Astrocyte of the cerebellum (primary cell): ENCODE measurements around the gene SLCO4A1.
A peak's percentile ranks its signal among the peaks of the same experiment; 100 is the strongest.

ENCODE experiments used
- DNase-seq: peaks from one replicate; pipeline ENCODE4 v3.0.0-alpha.2; 2011; ENCODE audit warnings: low read depth
- H3K4me3 ChIP-seq: 2 replicates; pipeline ENCODE4 v1.5.1; 2011; ENCODE audit warnings: mild to moderate bottlenecking, low read depth, low read length, moderate library complexity
- CTCF ChIP-seq: IDR thresholded peaks from 2 replicates; pipeline ENCODE4 v1.5.1; 2012; ENCODE audit warnings: low read length, low read depth, moderate library complexity, mild to moderate bottlenecking; ENCODE audit errors: missing control alignments
- in situ Hi-C: cut with HindIII; loops from 2 replicates; pipeline ENCODE4 v1.10.0; 2017; ENCODE audit warnings: low sequenced_read_pairs

Gene SLCO4A1

GRCh38 chr20:62641321-62642050 is 817 bp upstream of the SLCO4A1 start:
- DNase-seq, result no peak
- in situ Hi-C loops, result no loop called here
- no peak for TF ChIP-seq CTCF
- peak overlapping the region; percentile 36 for H3K4me3 ChIP-seq

GRCh38 chr20:62642666-62643520 is 590 bp downstream of the SLCO4A1 start:
- in situ Hi-C loops, result no loop called here
- no peak for DNase-seq
- TF ChIP-seq CTCF, result no peak
- H3K4me3 ChIP-seq, result peak overlapping the region; percentile 36

GRCh38 chr20:62643521-62644043 is 1.3 kb downstream of the SLCO4A1 start:
- no peak for DNase-seq
- in situ Hi-C loops, result no loop called here
- no peak overlapping the region for H3K4me3 ChIP-seq
- TF ChIP-seq CTCF, result no peak

- no peak for DNase-seq
- no peak for TF ChIP-seq CTCF
- in situ Hi-C loops, result no loop called here
- no peak overlapping the region for H3K4me3 ChIP-seq
These were observed 1.9 kb downstream of the SLCO4A1 start for GRCh38 chr20:62644044-62644795.

- no peak for DNase-seq
- no peak overlapping the region for H3K4me3 ChIP-seq
- in situ Hi-C loops, result no loop called here
- TF ChIP-seq CTCF, result no peak
These were observed 2.6 kb downstream of the SLCO4A1 start for GRCh38 chr20:62644802-62645496.

- TF ChIP-seq CTCF, result no peak
- H3K4me3 ChIP-seq, result no peak overlapping the region
- DNase-seq, result no peak
- in situ Hi-C loops, result no loop called here
These were observed 3.3 kb downstream of the SLCO4A1 start for GRCh38 chr20:62645613-62646012.
